ENCODE results near the gene SNX20. TPM values are rescaled to one million over a fixed set of nuclear protein-coding genes. Genes with fewer than 3 reads are reported as not detected.

SNX20 gene
- total and polyA plus RNA-seq, 2 of the 13 experiments (the other 11 are each of a cell fraction or from before 2014, with no cell fraction given): not detected

GRCh38 chr16:50632927-50633800 lies 47.9 kb downstream of the SNX20 start (continued):
- TF ChIP-seq ZNF639 (CRISPR knock-in tag; conservative IDR thresholded peaks at IDR 0.05) (no peak), NCOA5 (CRISPR knock-in tag; IDR thresholded peaks at IDR 0.05) (no peak), ZKSCAN1 (IDR thresholded peaks at IDR 0.05; ENCODE audit: low read length) (peak; percentile 79), HCFC1 (IDR thresholded peaks at IDR 0.05; ENCODE audit: low read depth, low read length) (no peak), KLF9 (CRISPR knock-in tag; IDR thresholded peaks at IDR 0.05; ENCODE audit: low read depth) (no peak), ZNF432 (CRISPR knock-in tag; IDR thresholded peaks at IDR 0.05; ENCODE audit: borderline replicate concordance) (no peak), KLF15 (CRISPR knock-in tag; IDR thresholded peaks at IDR 0.05; ENCODE audit: borderline replicate concordance) (no peak), ZNF761 (CRISPR knock-in tag; conservative IDR thresholded peaks at IDR 0.05) (no peak), MNT (IDR thresholded peaks at IDR 0.05) (no peak), SMAD9 (CRISPR knock-in tag; IDR thresholded peaks at IDR 0.05) (no peak), EEA1 (CRISPR knock-in tag; IDR thresholded peaks at IDR 0.05; ENCODE audit: borderline replicate concordance) (no peak)
- TF ChIP-seq, protein P1, sequence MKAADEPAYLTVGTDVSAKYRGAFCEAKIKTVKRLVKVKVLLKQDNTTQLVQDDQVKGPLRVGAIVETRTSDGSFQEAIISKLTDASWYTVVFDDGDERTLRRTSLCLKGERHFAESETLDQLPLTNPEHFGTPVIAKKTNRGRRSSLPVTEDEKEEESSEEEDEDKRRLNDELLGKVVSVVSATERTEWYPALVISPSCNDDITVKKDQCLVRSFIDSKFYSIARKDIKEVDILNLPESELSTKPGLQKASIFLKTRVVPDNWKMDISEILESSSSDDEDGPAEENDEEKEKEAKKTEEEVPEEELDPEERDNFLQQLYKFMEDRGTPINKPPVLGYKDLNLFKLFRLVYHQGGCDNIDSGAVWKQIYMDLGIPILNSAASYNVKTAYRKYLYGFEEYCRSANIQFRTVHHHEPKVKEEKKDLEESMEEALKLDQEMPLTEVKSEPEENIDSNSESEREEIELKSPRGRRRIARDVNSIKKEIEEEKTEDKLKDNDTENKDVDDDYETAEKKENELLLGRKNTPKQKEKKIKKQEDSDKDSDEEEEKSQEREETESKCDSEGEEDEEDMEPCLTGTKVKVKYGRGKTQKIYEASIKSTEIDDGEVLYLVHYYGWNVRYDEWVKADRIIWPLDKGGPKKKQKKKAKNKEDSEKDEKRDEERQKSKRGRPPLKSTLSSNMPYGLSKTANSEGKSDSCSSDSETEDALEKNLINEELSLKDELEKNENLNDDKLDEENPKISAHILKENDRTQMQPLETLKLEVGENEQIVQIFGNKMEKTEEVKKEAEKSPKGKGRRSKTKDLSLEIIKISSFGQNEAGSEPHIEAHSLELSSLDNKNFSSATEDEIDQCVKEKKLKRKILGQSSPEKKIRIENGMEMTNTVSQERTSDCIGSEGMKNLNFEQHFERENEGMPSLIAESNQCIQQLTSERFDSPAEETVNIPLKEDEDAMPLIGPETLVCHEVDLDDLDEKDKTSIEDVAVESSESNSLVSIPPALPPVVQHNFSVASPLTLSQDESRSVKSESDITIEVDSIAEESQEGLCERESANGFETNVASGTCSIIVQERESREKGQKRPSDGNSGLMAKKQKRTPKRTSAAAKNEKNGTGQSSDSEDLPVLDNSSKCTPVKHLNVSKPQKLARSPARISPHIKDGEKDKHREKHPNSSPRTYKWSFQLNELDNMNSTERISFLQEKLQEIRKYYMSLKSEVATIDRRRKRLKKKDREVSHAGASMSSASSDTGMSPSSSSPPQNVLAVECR (CRISPR knock-in tag; IDR thresholded peaks at IDR 0.05; ENCODE audit: borderline replicate concordance): no peak

Measured in HepG2 (cell line).